Chondrocyte (in vitro differentiated cells): Measurements from ENCODE around the gene DNAH3. TPM values are rescaled to one million over a fixed set of nuclear protein-coding genes. Genes with fewer than 3 reads are reported as not detected.
A peak's percentile ranks its signal among the peaks of the same experiment; 100 is the strongest.
"Not testable (repeated sequence)": the region's sequence is repeated elsewhere in the genome, so short reads cannot be mapped to it uniquely, and the experiment has no call there.

Experiments
- DNase-seq: peaks from one replicate; pipeline ENCODE4 v3.0.0; 2021; ENCODE audit warnings: mixed read lengths, low spot score
- H3K27ac Mint-ChIP-seq: one replicate; pipeline ENCODE4 v1.8.0; 2021; ENCODE audit warnings: mild to moderate bottlenecking, moderate library complexity, mixed read lengths; ENCODE audit not compliant: unreplicated experiment
- H3K27me3 Mint-ChIP-seq: 2 replicates; pipeline ENCODE4 v1.8.0; 2021; ENCODE audit warnings: low read depth, mixed read lengths
- H3K36me3 Mint-ChIP-seq: 2 replicates; pipeline ENCODE4 v1.8.0; 2021; ENCODE audit warnings: low read depth, mixed read lengths
- H3K4me1 Mint-ChIP-seq: 2 replicates; pipeline ENCODE4 v1.8.0; 2021; ENCODE audit warnings: low read depth, mild to moderate bottlenecking, mixed read lengths
- H3K4me3 Mint-ChIP-seq: one replicate; pipeline ENCODE4 v1.8.0; 2021; ENCODE audit warnings: mild to moderate bottlenecking, moderate library complexity, mixed read lengths; ENCODE audit not compliant: unreplicated experiment
- H3K9me3 Mint-ChIP-seq: 2 replicates; pipeline ENCODE4 v1.8.0; 2021; ENCODE audit warnings: low read depth, mixed read lengths
- total RNA-seq: library from RNA; stranded (reverse); gene quantifications from 3 replicates; pipeline ENCODE4 v1.2.1, GENCODE V29; 2021
- TF ChIP-seq, protein P1 (sequence below): fragments of 200-600 bp; sonication (generic); IDR thresholded peaks from 2 replicates; pipeline ENCODE4 v1.5.0; 2021; ENCODE audit warnings: antibody characterized with exemption, mild to moderate bottlenecking, moderate library complexity

The DNAH3 gene
- total RNA-seq, 1 donor from 2014 or later = not detected

DNA sequence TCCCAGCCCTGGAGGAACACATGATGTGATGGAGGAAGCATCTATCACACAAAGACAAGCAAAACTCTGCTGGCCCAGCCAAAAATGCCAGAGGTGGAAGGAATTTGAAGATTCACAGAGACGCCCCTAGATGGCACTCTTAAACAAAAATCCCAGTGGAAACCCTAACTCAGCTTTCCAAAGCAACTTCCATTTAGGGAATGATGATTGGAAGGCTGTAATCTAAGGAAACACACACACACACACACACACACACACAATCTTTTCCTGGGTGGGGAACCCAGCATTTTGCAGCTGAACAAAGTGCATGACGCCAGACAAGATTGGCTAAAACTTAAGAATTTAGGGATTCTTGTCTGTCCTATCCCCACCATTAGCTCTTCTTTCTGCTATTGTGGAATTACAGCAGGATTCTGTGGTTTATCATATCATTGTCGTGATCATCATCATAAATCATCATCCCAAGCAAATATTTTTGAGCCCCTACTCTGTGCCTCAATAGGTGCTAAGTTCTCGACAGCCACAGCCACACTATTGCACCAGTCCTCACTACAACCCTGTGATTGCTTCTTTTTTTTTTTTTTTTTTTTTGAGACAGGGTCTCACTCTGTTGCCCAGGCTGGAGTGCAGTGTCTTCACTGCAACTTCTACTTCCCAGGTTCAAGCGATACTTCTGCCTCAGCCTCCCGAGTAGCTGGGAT, 6.3 kb upstream of the DNAH3 start:
- TF ChIP-seq, protein P1, sequence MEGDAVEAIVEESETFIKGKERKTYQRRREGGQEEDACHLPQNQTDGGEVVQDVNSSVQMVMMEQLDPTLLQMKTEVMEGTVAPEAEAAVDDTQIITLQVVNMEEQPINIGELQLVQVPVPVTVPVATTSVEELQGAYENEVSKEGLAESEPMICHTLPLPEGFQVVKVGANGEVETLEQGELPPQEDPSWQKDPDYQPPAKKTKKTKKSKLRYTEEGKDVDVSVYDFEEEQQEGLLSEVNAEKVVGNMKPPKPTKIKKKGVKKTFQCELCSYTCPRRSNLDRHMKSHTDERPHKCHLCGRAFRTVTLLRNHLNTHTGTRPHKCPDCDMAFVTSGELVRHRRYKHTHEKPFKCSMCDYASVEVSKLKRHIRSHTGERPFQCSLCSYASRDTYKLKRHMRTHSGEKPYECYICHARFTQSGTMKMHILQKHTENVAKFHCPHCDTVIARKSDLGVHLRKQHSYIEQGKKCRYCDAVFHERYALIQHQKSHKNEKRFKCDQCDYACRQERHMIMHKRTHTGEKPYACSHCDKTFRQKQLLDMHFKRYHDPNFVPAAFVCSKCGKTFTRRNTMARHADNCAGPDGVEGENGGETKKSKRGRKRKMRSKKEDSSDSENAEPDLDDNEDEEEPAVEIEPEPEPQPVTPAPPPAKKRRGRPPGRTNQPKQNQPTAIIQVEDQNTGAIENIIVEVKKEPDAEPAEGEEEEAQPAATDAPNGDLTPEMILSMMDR = peak; percentile 82
- H3K9me3 Mint-ChIP-seq = no peaks in the 10 kb centered on the region
- peaks cover 42% of the 10 kb centered on the region for H3K4me1 Mint-ChIP-seq
- peaks cover 5% of the 10 kb centered on the region for H3K36me3 Mint-ChIP-seq
- H3K27ac Mint-ChIP-seq = no peak overlapping the region
- DNase-seq = no peak
- no peaks in the 10 kb centered on the region for H3K27me3 Mint-ChIP-seq
- H3K4me3 Mint-ChIP-seq = no peak overlapping the region

DNA sequence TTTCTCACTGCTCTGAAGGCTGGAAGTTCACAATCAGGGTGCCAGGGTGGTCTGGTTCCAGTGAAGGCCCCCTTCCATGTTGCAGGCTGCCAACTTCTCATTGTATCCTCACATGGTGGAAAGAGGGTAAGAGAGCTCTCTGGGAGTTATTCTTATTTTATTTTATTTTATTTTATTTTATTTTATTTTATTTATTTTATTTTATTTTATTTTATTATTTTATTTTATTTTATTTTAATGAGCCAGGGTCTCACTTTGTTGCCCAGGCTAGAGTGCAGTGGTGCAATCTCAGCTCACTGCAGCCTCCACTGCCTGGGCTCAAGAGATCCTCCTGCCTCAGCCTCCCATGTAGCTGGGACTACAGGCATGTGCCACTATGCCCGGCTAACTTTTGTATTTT, 5.4 kb upstream of the DNAH3 start:
- not testable (repeated sequence) for H3K27me3 Mint-ChIP-seq, H3K9me3 Mint-ChIP-seq, H3K36me3 Mint-ChIP-seq, H3K27ac Mint-ChIP-seq, H3K4me3 Mint-ChIP-seq, DNase-seq
- peaks cover 35% of the 10 kb centered on the region for H3K4me1 Mint-ChIP-seq

GRCh38 chr16:21153124-21153729, 2.6 kb upstream of the DNAH3 start:
- H3K27ac Mint-ChIP-seq, H3K36me3 Mint-ChIP-seq, DNase-seq, H3K27me3 Mint-ChIP-seq, H3K4me3 Mint-ChIP-seq, H3K9me3 Mint-ChIP-seq: not testable (repeated sequence)
- peaks cover 18% of the 10 kb centered on the region for H3K4me1 Mint-ChIP-seq

DNA sequence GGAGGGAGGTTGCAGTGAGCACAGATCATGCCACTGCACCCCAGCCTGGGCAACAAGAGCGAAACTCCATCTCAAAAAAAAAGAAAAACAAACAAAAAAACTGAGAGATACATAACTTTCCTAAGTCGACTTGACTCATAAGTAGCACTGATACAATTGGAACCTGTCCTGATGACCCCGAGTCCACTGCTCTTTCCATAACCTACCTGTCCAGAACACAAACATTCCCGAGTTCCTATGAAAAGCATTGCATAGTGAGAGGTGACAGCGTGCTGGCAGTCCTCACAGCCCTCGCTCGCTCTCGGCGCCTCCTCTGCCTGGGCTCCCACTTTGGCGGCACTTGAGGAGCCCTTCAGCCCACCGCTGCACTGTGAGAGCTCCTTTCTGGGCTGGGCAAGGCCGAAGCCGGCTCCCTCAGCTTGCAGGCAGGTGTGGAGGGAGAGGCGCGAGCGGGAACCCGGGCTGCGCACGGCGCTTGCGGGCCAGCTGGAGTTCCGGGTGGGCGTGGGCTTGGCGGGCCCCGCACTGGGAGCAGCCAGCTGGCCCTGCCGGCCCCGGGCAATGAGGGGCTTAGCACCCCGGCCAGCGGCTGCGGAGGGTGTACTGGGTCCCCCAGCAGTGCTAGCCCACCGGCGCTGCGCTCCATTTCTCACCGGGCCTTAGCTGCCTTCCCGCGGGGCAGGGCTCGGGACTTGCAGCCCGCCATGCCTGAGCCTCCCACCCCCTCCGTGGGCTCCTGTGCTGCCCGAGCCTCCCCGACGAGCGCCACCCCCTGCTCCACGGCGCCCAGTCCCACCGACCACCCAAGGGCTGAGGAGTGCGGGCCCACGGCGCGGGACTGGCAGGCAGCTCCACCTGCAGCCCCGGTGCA, 1.7 kb upstream of the DNAH3 start:
- H3K9me3 Mint-ChIP-seq, H3K4me1 Mint-ChIP-seq, H3K36me3 Mint-ChIP-seq, DNase-seq, H3K27ac Mint-ChIP-seq, H3K4me3 Mint-ChIP-seq: not testable (repeated sequence)
- H3K27me3 Mint-ChIP-seq = peaks cover 12% of the 10 kb centered on the region

GRCh38 chr16:21145738-21146137, 4.9 kb downstream of the DNAH3 start:
- Mint-ChIP-seq H3K27ac (no peak overlapping the region), H3K4me3 (no peak overlapping the region), H3K27me3 (peaks cover 25% of the 10 kb centered on the region), H3K9me3 (peaks cover 10% of the 10 kb centered on the region), H3K4me1 (peaks cover 4% of the 10 kb centered on the region), H3K36me3 (peaks cover 3% of the 10 kb centered on the region)
- DNase-seq = no peak
- TF ChIP-seq, protein P1 = no peak

GRCh38 chr16:21134053-21134452, 16.6 kb downstream of the DNAH3 start:
- H3K4me1 Mint-ChIP-seq = no peaks in the 10 kb centered on the region
- no peaks in the 10 kb centered on the region for H3K36me3 Mint-ChIP-seq
- no peaks in the 10 kb centered on the region for H3K9me3 Mint-ChIP-seq
- no peak overlapping the region for H3K4me3 Mint-ChIP-seq
- no peak for DNase-seq
- H3K27me3 Mint-ChIP-seq = peaks cover 24% of the 10 kb centered on the region
- H3K27ac Mint-ChIP-seq = no peak overlapping the region
- TF ChIP-seq, protein P1 = no peak
